ELF-1 (cell line): ENCODE measurements around the gene DGCR6L.
A peak's percentile ranks its signal among the peaks of the same experiment; 100 is the strongest.
"Not testable (repeated sequence)": the region's sequence is repeated elsewhere in the genome, so short reads cannot be mapped to it uniquely, and the experiment has no call there.

Source experiments
- DNase-seq: peaks from one replicate; pipeline ENCODE4 v3.0.0-alpha.2; 2016; ENCODE audit warnings: low read depth, low spot score

Gene DGCR6L

DNA sequence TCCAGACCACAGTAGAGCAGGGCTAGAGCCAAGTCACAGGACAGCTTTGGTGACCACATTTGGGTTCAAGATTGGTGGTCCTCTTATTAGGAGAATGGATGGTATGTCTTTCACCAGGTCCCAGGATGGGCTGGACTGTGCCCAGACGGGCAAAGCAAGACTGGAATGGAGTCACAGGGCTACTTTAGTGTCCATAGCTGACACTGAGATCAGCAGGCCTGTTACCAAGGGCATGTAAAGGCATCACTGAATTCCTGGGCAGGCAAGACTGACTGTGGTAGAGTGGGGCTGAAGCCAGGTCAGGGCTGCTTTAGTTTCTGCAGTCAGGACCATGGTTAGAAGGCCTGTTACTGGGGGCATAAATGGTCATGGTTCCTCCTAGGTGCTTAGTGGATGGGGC lies 6.1 kb upstream of the DGCR6L start:
- DNase-seq = not testable (repeated sequence)

DNA sequence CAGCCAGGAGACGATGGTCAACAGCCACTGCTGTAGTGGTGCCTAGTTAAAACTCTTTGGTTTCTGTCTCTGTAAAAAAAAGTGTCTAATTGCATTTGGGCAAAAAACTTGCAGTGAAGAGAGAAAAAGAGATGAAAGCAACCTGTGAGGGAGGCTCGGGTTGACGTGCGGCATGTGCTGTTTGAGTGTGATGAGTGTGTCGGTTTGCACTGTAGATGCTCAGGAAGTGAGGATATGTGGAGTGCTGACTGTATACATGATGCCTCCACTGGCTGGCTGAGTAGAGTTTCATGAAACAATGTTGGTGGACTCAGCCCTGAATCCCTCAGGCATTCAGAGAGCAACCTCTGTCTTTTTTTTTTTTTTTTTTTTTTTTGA lies 4.3 kb upstream of the DGCR6L start:
- DNase-seq = peak; percentile 0

DNA sequence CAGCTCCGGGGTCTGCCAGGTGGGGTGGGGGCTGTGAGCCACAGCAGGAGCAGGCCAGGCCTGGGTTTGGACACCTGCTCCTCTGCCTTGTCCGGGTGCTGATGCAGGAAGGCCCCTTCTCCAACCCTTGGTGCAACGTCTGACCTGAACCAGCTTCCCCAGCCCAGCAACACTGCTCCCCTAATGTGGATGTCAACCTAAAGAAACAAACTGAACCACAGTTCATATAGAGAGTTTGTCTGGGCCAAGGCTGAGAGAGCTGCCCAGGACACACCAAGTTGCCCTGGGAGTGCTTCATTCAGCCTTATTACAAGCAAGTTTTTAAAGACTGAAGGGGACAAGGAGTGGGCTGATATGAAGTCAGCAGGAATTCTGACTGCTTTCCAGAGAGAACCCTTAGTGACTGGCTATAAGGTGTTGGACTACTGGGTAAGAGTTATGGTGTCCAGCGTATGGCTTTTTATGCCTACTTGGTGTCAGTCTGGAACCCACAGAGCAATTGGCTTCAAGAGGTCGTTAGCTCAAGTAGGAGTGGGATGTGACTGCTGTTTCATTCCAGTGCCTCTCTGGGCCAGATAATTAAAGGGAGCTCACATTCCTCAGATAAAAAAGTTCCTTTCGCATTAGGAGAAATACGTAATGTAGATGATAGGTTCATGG lies 1.8 kb upstream of the DGCR6L start:
- DNase-seq = peak; percentile 1

DNA sequence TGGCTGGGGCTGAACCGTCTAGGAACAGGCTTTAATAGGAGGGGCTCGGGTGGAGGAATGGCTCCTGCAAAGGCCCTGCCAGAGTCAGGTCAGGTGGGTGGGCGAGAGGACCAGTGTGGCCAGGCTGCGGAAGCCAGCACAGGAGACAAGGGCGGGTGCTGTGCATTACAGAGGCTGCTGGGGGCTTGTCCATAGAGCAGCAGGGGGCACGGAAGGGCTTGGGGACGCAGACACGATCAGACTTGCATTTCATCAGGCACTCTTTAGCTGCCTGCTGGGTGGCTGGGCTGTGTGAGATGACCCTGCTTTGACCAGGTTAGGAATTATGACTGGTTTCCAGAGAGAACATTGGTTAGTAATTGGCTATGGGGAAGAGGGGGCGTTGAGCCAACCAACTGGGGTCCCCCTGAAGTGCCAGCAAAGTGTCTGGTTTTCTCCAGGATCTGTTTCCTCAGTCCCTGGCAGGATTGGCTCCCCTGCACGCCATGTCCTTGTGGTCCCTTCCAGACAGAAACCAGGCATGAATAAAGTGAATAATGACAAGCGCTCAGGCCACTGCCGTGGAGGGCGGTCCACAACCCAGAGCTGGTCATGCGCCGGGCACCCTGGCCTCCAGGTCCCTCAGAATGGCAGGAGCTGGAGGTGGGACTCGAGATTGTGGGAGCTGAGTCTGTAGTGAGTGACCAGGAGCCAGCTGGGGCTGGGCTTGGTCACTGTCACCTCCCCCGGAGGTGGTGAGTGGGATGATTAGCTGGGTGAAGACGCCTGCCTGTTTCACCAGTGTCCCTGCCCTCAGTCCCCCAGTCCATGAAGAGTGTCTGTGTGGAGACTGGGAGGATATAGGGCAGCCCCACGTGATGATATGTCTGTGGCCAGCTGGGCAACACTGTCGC lies 1.0 kb upstream of the DGCR6L start:
- DNase-seq = peak; percentile 40

DNA sequence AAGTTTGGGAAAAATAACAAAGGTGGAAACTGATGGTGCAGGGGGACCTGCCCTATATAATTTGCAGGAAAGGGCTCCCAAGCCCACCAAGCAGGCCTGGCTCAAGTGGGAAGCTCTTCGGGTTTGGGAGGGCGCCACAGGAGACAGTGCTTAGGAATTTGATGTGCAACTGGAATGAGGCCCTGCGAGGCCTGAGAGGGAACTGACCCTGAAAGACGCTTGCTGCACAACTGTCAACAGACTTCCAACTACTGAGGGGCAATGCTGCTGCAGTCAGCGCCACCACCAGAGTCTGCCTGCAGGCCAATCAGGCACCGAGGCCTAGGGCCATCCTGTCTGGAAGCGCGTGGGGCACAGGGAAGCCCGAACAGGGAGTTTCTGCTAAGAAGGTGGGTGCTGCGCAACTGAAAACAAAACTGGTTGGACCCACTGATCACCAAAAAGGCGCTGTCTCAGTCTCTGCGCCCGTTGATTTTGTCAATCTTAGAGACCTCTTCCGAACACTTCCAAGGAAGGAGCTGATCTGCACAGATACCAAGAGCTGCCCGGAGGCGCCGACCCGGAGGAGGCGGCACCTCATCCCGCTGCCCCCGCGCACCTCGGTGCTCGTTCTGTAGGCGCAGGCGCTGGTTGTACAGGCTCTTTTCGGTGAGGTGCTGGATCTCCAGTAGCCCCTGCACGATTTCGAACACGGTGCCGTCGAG lies 667 bp downstream of the DGCR6L start:
- DNase-seq = peak; percentile 68

DNA sequence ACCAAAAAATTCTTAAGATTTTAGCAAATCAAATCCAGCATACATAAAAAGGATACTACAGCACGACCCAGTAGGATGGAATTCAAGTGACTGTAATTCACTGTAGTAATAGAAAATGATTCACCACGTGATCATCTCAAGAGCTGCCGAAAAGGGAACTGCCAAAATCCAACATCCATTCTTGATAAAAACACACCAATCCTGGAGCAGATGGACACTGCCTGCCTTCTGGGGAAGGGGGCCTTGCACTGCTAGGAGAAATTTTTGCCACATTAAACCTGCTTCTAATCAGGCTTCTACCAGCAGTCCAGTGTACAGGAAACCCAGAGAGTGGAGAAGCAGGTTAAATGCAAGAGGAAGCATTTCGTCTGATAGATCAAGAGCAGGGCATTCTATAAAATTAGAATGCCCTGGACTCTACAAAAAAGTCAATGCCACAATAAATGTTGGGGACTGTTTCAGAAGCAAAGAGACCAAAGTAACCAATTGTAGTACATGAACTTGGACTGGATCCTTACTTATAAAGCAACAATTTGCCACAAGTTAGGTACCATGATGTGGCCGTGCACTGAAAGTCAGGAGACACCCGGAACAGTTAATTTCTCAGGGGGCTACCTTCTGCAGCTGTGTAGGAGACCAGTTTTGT lies 1.7 kb downstream of the DGCR6L start:
- peak; percentile 0 for DNase-seq

DNA sequence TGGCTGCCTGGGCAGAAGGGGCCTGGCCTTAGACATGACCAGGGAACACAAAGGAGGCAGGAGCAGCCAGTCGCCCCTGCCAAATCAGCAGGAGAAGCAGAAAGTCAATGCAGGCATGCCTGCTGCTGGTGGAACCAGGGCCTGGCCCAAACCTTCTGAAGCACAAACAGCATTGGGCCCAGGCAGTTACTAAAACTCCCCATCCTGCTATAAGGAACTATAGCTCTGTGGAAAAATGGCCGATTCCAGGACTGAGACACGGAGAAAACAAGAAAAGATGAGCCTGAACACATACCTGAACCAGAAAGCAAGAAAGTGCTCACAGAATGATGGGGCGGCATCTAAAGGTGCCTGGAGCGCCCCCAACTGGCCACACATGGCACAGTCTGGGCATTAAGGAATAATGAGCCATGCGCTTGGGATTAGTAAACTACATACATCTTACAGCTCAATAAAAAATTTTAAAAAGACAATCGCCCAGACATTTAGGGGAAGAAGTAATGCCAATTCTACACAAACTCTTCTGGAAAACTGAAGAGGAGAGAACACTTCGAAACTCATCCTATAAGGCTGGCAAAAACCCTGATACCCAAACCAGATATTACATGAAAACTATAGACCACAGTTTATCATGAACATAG lies 2.3 kb downstream of the DGCR6L start:
- DNase-seq = peak; percentile 14

DNA sequence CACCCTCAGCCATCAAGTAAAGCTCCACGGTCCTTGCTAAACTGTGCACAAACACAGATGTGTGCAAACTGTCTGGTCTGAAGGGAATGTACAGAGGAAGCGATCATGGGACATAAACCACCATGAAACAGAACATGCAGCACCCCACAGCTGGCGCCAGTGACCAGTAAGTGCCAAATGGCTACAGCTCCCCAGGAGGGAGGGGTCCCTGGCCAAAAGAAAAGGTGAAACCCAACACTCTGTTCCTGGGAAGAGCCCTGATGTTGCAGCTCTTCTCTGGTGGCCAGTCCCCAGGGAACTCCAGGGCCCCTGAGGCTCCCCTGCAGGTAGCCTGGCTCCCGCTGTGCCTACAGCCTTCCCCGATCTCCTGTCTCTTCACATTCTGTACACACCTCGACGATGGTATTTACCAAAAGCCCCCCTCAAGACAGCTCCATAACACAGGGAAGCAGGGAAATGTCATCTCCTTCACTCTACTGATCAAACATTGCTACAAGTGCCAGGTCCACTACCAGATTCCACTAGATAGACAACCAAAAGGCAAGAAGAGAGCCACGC lies 2.9 kb downstream of the DGCR6L start:
- DNase-seq = peak; percentile 8

DNA sequence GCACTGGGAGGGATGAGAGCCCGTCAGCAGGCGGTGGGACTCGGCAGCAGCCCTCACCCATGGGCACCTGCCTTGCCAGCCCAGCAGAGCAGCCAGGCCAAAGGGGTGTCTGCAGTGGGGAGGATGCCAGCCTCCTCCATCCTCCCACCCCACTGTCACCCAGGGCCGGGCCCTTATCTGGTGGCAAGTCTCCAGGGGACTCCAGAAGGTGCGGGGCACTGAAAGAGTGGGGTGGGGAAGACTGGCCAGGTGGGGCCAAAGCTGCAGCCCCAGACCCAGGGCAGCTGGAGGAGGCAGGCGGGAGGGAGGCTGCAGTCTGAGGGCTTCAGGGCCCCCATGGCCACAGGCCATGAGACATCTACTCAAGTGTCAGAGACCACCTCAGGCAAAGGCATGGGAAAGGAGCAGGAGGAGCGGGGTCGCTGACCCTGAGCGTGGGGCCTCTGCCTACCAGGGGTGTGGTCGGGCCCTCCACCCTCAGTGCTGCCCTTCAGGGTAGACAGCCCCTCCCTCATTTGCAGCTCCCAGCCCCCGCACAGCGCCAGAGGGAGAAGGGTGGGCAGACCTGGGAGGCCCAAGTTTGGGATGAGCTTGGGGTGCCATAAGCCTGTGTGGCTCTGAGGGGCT lies 3.5 kb downstream of the DGCR6L start:
- peak; percentile 1 for DNase-seq

DNA sequence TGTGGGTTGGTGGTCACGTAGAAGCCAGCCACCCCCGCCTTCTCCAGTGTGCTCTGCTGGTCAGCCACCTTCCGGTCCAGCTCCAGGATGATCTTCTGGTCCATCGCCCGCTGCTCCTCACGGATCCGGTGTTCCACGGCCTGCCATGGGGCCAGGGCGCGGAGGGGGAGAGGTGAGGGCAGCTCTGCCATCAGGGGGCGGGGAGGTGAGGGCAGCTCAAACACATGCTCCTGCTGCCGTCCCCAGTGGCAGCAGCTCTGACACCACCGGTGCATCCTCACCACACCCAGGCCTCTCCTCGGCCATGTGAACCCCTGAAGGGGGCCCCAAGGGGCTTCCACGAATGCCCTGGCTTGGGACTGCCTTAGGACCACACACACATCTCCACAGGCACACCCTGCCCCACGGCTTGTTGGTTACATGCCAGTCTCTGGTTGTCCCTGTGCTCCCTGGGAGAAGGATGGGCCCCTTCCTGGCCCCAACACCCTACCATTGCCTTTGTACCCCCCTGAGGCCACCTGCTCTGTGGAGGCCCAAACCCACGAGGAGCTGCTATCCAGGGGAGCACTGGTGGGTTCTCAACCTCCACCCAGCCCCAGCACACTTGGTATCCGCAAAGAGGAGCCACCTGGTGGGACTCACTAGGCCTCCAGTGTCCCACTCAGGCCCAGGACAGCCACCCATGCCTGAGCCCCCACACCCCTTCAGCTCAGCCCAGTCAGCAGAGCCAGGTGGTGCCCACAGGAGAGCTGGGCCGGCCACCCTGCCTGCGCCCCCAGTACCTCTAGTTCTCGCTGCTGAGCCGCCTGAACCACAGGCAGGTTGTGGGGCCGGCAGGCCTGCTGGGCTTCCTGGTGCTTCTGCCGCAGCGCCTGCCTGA lies 4.3 kb downstream of the DGCR6L start:
- no peak for DNase-seq

DNA sequence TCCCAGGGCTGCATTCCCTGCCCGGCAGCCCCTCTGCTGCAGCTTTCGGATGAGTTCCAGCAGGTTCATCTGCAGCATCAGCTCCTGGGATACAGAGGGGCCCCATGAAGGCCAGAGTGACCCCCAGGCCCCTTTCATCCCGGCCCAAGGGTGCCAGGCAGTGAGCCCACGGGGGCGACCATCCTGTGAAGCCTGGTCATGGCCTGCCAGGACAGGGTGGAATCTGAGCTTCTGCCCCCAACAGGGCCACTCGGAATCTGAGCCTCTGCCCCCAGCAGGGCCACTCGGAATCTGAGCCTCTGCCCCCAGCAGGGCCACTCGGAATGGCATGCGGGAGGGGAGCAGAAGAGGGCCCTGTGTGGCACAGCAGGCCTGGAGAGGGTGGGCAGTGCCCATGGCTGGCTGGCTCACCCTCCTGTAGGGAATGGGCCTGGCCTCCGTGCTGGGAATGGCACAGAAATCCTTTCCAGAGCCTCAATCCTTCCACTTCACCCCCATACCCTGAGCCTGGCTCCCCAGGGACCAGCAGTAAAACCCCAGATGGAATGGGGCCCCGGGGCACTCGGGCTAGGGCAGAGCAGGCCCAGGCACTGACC lies 5.0 kb downstream of the DGCR6L start:
- DNase-seq = not testable (repeated sequence)

DNA sequence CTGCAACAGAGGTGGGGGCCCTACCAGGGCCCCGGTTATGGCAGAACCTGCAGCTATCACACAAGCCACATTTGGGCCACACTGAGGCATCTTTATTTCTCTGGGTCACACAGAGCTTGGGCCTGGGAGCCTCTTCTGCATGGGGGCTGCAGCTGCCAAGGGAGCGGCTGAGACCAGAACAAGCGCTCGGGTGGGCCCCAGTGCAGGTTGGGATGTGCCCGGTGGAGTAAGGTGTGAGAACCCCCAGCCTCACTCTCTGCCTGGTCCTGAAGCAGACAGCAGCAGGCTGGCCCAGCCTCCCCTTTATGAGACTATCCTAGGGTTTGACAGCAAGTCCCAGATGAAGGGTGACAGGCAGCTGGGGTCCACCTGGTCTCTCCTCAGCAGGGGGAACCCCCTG lies 5.7 kb downstream of the DGCR6L start:
- not testable (repeated sequence) for DNase-seq

DNA sequence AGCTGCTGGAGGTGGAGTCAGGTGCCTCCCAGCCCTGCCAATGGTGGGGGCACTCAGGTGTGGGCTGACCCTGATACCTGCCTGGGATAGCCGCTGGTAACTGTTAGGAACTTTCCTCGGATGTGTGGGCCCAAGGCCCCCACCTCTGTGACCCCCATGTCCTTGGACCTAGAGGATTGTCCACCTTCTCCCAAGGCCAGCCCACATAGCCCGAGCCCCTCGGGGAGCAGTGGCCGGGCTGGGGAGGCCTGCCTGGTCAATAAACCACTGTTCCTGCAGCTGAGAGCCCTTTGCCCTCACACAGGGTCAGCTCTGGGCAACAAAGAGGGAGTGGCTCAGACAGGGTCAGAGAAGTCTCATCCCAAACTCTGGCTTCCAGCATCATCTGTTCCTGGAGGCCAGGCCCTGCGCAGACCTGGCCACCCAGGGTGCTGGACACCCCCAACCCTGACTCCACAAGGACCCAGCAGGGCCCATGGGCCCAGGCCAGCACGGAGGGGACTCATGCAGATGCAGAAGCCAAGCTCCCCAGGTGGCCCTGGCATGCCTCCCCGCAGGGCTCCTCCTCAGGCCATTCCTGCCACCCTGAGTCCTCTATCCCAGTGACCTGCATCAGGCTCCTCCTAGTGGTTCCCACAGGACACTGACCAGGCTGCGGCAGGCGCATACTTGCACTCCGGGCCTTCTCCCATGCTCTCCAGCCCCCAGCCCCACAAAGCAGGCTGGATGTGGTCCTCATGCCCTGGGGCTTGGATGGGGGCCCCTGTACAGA lies 6.4 kb downstream of the DGCR6L start:
- not testable (repeated sequence) for DNase-seq

DNA sequence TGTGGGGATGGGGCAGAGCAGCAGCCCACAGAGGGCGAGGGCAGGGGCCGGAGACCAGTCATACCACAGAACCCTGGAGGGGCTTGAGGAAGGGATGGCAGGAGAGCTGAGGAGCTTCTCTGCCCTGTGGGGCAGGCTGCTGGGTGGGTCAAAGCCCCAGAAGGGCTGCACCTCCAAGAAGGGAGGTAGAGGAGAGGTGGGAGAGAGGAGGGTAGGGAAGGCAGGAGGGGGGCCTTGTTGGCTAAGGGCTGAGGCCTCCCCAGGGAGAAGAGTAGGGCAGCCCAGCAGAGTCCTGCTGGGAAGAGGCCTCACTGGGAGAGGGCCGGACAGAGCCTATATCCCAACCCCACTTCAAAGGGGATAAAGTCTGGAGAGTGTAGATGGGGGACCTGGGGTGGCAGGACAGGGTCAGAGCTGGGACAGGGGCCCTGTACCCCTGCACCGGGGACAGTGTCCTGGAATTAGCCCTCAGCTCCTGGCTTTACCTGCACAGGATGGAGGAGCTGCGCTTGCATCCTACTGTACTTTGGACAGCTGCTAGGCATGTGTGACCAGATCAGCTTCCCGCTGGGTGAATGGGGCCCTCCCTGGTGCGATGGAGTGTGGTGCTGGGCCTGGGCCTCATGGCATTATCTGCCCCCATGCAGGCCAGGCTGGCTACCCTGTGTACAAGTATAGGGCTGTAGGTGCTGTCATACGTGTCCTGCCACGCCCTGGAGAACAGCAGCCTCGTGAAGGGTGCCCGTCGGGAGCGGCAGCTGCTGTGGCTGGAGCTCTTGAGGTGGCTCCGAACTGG lies 7.3 kb downstream of the DGCR6L start:
- DNase-seq = no peak

DNA sequence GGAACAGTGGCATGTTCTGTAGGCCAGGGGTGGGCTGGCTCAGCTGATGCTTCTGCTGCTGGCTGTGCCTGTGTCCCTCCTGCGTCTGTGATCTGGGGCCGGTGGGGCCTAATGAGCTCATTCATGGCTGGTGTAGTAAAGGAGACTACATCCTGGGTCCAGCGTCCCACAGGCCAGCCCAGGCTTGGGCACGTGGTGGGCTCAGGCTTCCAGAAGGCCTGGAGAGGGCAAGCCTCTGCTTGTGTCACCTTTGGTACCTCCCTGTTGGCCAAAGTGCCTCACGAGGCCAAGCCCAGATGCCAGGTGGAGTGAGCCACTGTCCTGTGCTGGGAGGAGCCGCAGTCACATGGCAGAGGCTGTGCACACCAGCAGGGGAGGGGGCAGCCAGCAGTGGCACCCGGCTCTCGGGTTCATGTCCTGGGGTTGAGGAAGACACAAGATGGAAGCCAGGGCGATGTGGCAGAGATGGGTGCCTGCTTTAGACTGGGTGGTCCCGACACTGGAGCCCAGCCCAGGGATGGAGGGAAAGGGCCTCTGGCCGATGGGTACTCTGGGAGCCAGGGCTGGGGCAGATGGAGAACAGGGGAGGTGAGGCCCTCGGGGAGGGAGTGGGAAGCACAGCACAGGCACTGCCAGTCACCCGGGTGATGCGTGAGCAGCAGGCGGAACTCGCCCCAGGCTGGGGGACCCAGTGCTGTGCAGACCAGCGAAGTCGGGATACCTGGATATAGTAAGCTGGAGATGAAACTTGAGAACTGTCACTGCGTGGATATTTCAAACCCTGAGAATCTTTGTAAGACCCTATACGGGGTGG lies 8.4 kb downstream of the DGCR6L start:
- DNase-seq = not testable (repeated sequence)

DNA sequence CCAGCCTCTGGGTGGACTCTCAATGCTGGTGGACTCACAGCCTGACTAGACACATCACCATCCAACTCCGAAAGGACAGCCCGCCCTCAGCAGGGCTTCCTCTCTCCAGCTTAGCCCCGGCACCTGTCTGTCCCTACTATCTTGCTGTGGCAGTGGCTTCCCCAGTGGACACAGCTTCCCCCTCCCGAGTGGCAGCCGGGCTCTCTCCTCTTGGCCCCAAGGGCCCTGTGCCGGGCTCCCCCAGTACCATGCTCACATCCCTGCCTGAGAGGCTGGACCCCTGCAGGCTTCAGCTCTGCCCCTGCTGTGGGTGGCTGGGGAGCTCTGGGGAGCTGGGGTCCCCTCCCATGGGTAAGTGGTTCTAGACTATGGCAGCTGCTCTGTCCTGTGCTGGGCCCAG lies 9.1 kb downstream of the DGCR6L start:
- DNase-seq = not testable (repeated sequence)

DNA sequence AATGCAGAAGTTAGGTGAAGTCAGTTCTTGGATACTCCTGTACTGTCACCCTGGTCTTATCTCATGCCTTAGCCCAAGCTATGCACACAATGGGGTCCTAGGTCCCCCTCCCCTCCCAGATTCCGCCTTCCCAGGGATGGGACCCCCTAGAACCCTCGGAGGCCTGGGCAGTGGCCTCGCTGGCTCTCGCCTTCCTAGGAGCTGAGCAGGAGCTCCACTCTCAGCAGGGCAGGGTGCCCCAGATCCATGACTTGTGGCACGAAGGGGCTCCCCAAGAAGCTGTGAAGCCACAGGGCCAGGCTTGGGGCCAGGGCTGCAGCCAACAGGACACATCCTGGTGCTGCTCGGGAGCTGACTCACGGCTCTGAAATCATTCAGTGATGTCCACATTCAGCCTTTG lies 9.7 kb downstream of the DGCR6L start:
- not testable (repeated sequence) for DNase-seq
